CD4-positive, CD25-positive, alpha-beta regulatory T cell (primary cell): ENCODE data around the gene TMSB4X. TPM values are rescaled to one million over a fixed set of nuclear protein-coding genes. Genes with fewer than 3 reads are reported as not detected.
A peak's percentile ranks its signal among the peaks of the same experiment; 100 is the strongest.

Experiments
- ATAC-seq, 2 donors: fragments of 150-1000 bp; cut with Tn5 transposase; one replicate each; pipeline ENCODE4 v1.10.0; 2021; ENCODE audit warnings: low read depth in 2 of 2, moderate number of reproducible peaks in 2 of 2, moderate library complexity in 1 of 2
- DNase-seq, 3 donors: peaks; one replicate each; pipeline versions ENCODE4 v3.0.0 to v3.0.0-alpha.2; 2012 to 2022; ENCODE audit warnings: mixed read lengths in 1 of 3
- H3K27ac ChIP-seq: one replicate; pipeline ENCODE4 v1.7.0; 2013; ENCODE audit warnings: mild to moderate bottlenecking, low read length; ENCODE audit not compliant: insufficient read depth, poor library complexity, severe bottlenecking
- H3K27me3 ChIP-seq: one replicate; pipeline ENCODE4 v1.7.0; 2013; ENCODE audit warnings: low read length; ENCODE audit not compliant: control insufficient read depth, insufficient read depth
- H3K36me3 ChIP-seq: one replicate; pipeline ENCODE4 v1.7.0; 2013; ENCODE audit warnings: mild to moderate bottlenecking, low read length, moderate library complexity; ENCODE audit not compliant: control insufficient read depth, insufficient read depth
- H3K4me1 ChIP-seq: 2 replicates; pipeline ENCODE4 v1.7.0; 2013; ENCODE audit warnings: mild to moderate bottlenecking, low read length; ENCODE audit not compliant: insufficient read depth, control insufficient read depth, poor library complexity, severe bottlenecking
- H3K4me3 ChIP-seq: one replicate; pipeline ENCODE4 v1.7.0; 2013; ENCODE audit warnings: low read depth, mild to moderate bottlenecking, low read length, moderate library complexity
- H3K9me3 ChIP-seq, 2 experiments: 1 replicate in 1 of 2; 2 replicates in 1 of 2; pipeline ENCODE4 v1.7.0; 2013; ENCODE audit warnings: low read length in 2 of 2, mild to moderate bottlenecking in 1 of 2, moderate library complexity in 1 of 2; ENCODE audit not compliant: control insufficient read depth in 2 of 2
- H3K27ac Mint-ChIP-seq, 3 donors: one replicate each; pipeline ENCODE4 v1.8.0; 2020 to 2022; ENCODE audit warnings: mild to moderate bottlenecking in 3 of 3, mixed read lengths in 3 of 3, moderate library complexity in 2 of 3
- H3K27me3 Mint-ChIP-seq: one replicate; pipeline ENCODE4 v1.8.0; 2022; ENCODE audit warnings: mild to moderate bottlenecking, mixed read lengths
- H3K36me3 Mint-ChIP-seq: one replicate; pipeline ENCODE4 v1.8.0; 2020; ENCODE audit warnings: mixed read lengths
- H3K4me1 Mint-ChIP-seq, 4 donors: one replicate each; pipeline ENCODE4 v1.8.0; 2020 to 2022; ENCODE audit warnings: mixed read lengths in 4 of 4, mild to moderate bottlenecking in 1 of 4
- H3K4me3 Mint-ChIP-seq, 4 donors: one replicate each; pipeline ENCODE4 v1.8.0; 2020 to 2022; ENCODE audit warnings: mild to moderate bottlenecking in 4 of 4, mixed read lengths in 4 of 4, moderate library complexity in 3 of 4
- H3K9me3 Mint-ChIP-seq, 7 donors: one replicate each; pipeline ENCODE4 v1.8.0; 2020 to 2022; ENCODE audit warnings: mixed read lengths in 7 of 7, mild to moderate bottlenecking in 3 of 7, moderate library complexity in 2 of 7
- polyA plus RNA-seq, 4 donors: library from polyadenylated mRNA; unstranded; fragments of 300-500 nt; fragmentation: Illumina TruSeq; gene quantifications; one replicate each; pipeline ENCODE4 v1.2.3, GENCODE V29; 2021
- total RNA-seq: library from RNA; stranded (reverse); gene quantifications from one replicate; pipeline ENCODE4 v1.2.3, GENCODE V29; 2022

Gene TMSB4X
- total and polyA plus RNA-seq, 5 donors from 2014 or later: 6,725 to 36,942 (median 34,427) TPM

DNA sequence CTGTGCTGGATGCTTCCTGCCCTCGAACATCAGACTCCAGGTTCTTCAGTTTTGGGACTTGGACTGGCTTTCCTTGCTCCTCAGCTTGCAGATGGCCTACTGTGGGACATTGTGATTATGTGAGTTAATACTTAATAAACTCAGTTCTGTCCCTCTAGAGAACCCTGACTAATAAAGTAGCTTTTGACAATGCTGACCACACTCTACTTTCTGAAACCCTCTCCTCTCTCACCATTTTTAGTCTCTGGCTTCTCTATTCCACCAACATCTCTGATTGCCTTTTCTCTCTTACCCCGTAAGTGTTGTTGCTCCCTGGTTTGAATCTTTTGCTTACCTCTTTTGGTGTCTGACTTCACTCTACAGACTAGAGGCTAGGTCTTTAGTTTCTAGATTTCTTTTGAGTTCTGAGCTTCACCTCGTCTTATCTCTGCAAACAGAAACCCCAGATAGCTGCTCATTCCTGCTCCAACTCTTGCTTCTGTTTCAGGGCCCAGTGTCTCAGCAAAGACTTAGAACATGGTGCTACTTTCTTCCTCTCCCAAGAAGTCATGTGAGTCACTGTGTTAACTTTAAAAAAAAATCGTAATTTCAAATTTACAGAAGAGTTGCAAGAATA lies 11.4 kb downstream of the TMSB4X start:
- Mint-ChIP-seq H3K4me3 (peak overlapping the region; percentile 5 to 66 (median 54)), H3K36me3 (no peaks in the 10 kb centered on the region)

DNA sequence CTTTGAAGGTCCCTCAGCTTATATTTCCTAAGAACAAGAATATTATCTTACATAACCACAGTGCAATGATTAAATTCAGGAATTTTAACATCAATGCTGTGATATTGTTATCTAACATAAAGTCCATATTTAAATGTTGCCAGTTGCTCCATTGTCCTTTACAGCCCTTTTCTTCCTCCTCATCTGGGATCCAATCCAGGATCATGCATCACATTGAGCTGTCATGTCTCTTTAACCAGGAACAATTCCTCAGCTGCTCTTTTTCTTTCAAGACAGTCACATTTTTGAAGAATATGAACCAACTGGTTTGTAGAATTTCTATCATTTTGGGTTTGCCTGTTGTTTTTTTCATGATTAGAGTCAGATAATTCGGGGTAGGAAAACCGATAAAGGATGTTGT lies 12.0 kb downstream of the TMSB4X start:
- no peaks in the 10 kb centered on the region for H3K9me3 ChIP-seq
- no peak overlapping the region for H3K27ac ChIP-seq
- no peaks in the 10 kb centered on the region for H3K36me3 ChIP-seq
- peak overlapping the region in 3 of 4 donors; percentile 10 to 66 (median 60) for H3K4me3 Mint-ChIP-seq
- peaks cover 0 to 2% (median 0%) of the 10 kb centered on the region in 7 donors for H3K9me3 Mint-ChIP-seq
- DNase-seq: no peak
- no peaks in the 10 kb centered on the region for H3K27me3 ChIP-seq
- peaks cover 45% of the 10 kb centered on the region for H3K4me1 ChIP-seq
- peak overlapping the region; percentile 83 to 99 (median 96) for H3K27ac Mint-ChIP-seq
- H3K27me3 Mint-ChIP-seq: no peaks in the 10 kb centered on the region
- ATAC-seq: no peak
- peak overlapping the region; percentile 7 for H3K4me3 ChIP-seq
- peaks cover 17 to 75% (median 37%) of the 10 kb centered on the region in 4 donors for H3K4me1 Mint-ChIP-seq
- no peaks in the 10 kb centered on the region for H3K36me3 Mint-ChIP-seq

More for the DNA sequence above, 11.4 kb downstream of the TMSB4X start:
- H3K36me3 ChIP-seq: no peaks in the 10 kb centered on the region
- H3K4me3 ChIP-seq: peak overlapping the region; percentile 7
- no peaks in the 10 kb centered on the region for H3K27me3 ChIP-seq
- Mint-ChIP-seq H3K4me1 (peaks cover 17 to 75% (median 39%) of the 10 kb centered on the region in 4 donors), H3K27me3 (no peaks in the 10 kb centered on the region), H3K27ac (peak overlapping the region; percentile 83 to 99 (median 96)), H3K9me3 (peaks cover 0 to 2% (median 0%) of the 10 kb centered on the region in 7 donors)
- H3K9me3 ChIP-seq: no peaks in the 10 kb centered on the region
- peak overlapping the region; percentile 71 for H3K27ac ChIP-seq
- DNase-seq: no peak
- H3K4me1 ChIP-seq: peaks cover 51% of the 10 kb centered on the region
- ATAC-seq: no peak

DNA sequence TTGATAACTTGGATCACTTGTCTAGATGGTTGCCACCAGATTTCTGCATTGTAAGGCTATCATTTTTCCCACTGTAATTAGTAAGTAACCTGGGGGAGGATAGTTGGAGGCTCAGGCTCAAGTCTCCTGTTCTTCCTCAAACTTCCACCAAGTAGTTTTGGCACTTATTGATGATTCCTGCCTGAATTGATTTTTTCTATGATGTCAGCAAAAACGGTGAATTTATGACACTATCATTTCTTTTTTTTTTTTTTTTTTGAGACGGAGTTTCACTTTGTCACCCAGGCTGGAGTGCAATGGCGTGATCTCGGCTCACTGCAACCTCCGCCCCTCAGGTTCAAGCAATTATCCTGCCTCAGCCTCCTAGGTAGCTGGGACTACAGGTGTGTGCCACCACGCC lies 12.4 kb downstream of the TMSB4X start:
- H3K27ac Mint-ChIP-seq: no peak overlapping the region
- no peak for DNase-seq

DNA sequence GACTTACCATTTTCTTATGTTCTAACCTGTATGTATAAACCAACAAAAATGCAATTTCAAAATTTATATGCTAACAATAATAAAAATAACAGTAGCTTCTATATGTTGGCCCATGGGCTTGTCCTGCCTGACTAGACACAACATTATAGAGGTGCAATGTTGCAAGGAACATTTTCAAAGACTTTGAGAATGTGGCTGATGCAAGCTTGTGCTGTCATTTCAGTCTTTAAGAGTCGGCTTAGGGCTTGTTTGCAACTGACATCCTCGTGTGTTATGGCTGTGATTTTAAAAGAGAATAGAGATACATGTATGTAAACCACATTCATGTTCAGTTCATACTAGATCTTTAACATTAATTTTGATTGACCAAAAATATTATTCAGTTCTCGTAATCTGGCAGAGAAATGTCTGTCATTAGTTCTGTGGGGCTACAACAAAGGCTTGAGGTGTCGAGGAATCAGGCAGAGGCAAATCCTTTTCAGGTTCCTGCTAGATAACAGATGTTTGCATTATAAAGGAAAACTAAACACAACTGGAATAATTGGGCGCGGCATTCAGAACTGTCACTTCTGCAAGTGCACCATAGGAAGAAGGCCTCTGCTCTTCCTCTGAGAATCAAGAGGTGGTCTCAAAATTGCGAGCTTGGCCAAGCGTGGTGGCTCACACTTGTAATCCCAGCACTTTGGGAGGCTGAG lies 13.1 kb downstream of the TMSB4X start:
- H3K4me1 ChIP-seq: peaks cover 33% of the 10 kb centered on the region
- no peak overlapping the region for H3K27ac ChIP-seq
- H3K9me3 ChIP-seq: no peaks in the 10 kb centered on the region
- peaks cover 0 to 2% (median 0%) of the 10 kb centered on the region in 7 donors for H3K9me3 Mint-ChIP-seq
- H3K4me1 Mint-ChIP-seq: peaks cover 13 to 74% (median 30%) of the 10 kb centered on the region in 4 donors
- H3K36me3 ChIP-seq: no peaks in the 10 kb centered on the region
- no peaks in the 10 kb centered on the region for H3K27me3 ChIP-seq
- ATAC-seq: no peak
- H3K4me3 Mint-ChIP-seq: no peak overlapping the region
- DNase-seq: no peak
- no peaks in the 10 kb centered on the region for H3K36me3 Mint-ChIP-seq
- no peak overlapping the region for H3K4me3 ChIP-seq
- no peak overlapping the region for H3K27ac Mint-ChIP-seq
- no peaks in the 10 kb centered on the region for H3K27me3 Mint-ChIP-seq

More for the DNA sequence above, 12.4 kb downstream of the TMSB4X start:
- Mint-ChIP-seq H3K36me3 (no peaks in the 10 kb centered on the region), H3K27me3 (no peaks in the 10 kb centered on the region), H3K4me1 (peaks cover 17 to 74% (median 36%) of the 10 kb centered on the region in 4 donors), H3K4me3 (peak overlapping the region in 1 of 4 donors; percentile 66), H3K9me3 (peaks cover 0 to 2% (median 0%) of the 10 kb centered on the region in 7 donors)
- peaks cover 40% of the 10 kb centered on the region for H3K4me1 ChIP-seq
- H3K27ac ChIP-seq: no peak overlapping the region
- ATAC-seq: no peak
- no peak overlapping the region for H3K4me3 ChIP-seq
- no peaks in the 10 kb centered on the region for H3K27me3 ChIP-seq
- no peaks in the 10 kb centered on the region for H3K9me3 ChIP-seq
- H3K36me3 ChIP-seq: no peaks in the 10 kb centered on the region

DNA sequence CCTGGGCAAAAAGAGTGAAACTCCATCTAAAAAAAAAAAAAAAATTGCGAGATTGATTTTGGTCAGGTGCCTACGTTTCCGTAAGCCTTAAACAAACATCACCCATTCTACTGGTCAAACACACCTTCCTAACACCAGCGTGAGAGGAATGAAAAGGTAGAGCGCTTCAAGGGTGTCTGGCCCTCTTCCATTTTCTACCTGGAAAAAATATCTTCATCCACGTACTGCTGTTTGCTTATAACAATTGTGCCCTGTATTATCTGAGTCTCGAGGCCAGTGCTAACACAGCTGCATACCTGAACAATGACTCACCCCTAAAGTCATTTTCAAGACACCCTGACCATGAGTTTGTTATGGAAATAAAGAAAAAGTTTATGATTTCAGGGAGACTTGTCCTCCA lies 13.9 kb downstream of the TMSB4X start:
- no peak overlapping the region for H3K4me3 Mint-ChIP-seq
- H3K27ac Mint-ChIP-seq: no peak overlapping the region
- Histone ChIP-seq H3K27me3 (no peaks in the 10 kb centered on the region), H3K36me3 (no peaks in the 10 kb centered on the region), H3K27ac (no peak overlapping the region), H3K9me3 (no peaks in the 10 kb centered on the region), H3K4me1 (peaks cover 26% of the 10 kb centered on the region), H3K4me3 (no peak overlapping the region)
- DNase-seq: no peak
- no peaks in the 10 kb centered on the region for H3K36me3 Mint-ChIP-seq
- peaks cover 0 to 2% (median 0%) of the 10 kb centered on the region in 7 donors for H3K9me3 Mint-ChIP-seq
- no peak for ATAC-seq
- H3K27me3 Mint-ChIP-seq: no peaks in the 10 kb centered on the region
- peaks cover 11 to 69% (median 23%) of the 10 kb centered on the region in 4 donors for H3K4me1 Mint-ChIP-seq

DNA sequence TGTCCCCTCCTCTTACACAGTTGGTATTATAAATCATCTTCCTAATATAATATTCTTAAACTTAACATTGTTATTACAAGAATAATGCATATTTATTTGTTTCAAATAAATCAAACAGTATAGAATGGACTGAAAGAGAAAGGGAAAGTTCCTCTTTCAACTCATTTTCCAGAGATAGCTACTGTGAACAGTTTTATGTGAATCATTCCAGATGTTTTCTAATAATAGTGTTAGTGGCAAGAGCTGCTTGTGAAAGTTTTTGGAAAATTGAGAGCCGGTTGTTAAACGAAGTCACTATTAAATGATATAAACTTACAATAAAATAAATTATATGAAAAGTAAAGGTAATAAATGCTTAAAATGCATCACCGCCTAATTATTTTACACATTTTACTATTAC lies 14.6 kb downstream of the TMSB4X start:
- Mint-ChIP-seq H3K9me3 (peaks cover 0 to 2% (median 0%) of the 10 kb centered on the region in 7 donors), H3K27me3 (no peaks in the 10 kb centered on the region), H3K4me1 (peaks cover 11 to 62% (median 16%) of the 10 kb centered on the region in 4 donors), H3K36me3 (no peaks in the 10 kb centered on the region), H3K4me3 (no peak overlapping the region), H3K27ac (no peak overlapping the region)
- DNase-seq (no peak), ATAC-seq (no peak)
- H3K27ac ChIP-seq: no peak overlapping the region
- peaks cover 19% of the 10 kb centered on the region for H3K4me1 ChIP-seq
- no peaks in the 10 kb centered on the region for H3K27me3 ChIP-seq
- no peak overlapping the region for H3K4me3 ChIP-seq
- H3K9me3 ChIP-seq: no peaks in the 10 kb centered on the region
- H3K36me3 ChIP-seq: no peaks in the 10 kb centered on the region

DNA sequence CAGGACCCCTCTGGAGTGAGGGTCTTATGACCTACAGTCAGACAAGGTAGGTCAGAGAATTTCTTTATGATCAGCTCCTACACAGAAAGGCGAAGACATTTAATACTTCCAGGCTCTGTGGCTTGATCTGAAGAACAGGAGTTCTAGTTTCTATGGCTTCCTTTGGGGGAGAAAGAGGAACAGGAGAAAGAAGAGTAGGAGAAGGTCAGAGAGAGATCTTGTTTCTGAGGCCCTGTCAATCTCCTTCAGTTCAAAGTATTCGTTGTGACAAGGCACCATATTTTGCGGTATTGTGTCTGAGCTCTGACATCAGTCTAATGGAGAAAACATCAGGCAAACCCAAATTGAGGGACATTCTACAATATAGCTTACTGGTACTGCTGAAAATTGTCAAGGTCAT lies 16.7 kb downstream of the TMSB4X start:
- H3K4me3 Mint-ChIP-seq: no peak overlapping the region
- Histone ChIP-seq H3K27ac (no peak overlapping the region), H3K36me3 (no peaks in the 10 kb centered on the region), H3K9me3 (no peaks in the 10 kb centered on the region), H3K27me3 (no peaks in the 10 kb centered on the region), H3K4me3 (no peak overlapping the region), H3K4me1 (peaks cover 2% of the 10 kb centered on the region)
- peaks cover 0 to 2% (median 0%) of the 10 kb centered on the region in 7 donors for H3K9me3 Mint-ChIP-seq
- H3K4me1 Mint-ChIP-seq: peaks cover 0 to 49% (median 9%) of the 10 kb centered on the region in 4 donors
- no peak overlapping the region for H3K27ac Mint-ChIP-seq
- H3K36me3 Mint-ChIP-seq: no peaks in the 10 kb centered on the region
- no peak for ATAC-seq
- DNase-seq: no peak
- H3K27me3 Mint-ChIP-seq: no peaks in the 10 kb centered on the region
